OCI-LY7 (cell line): ENCODE results near the gene SIGLEC5. TPM values are rescaled to one million over a fixed set of nuclear protein-coding genes. Genes with fewer than 3 reads are reported as not detected.
"Not testable (repeated sequence)": the region's sequence is repeated elsewhere in the genome, so short reads cannot be mapped to it uniquely, and the experiment has no call there.

Experiments used
- BruUV-seq: library from RNA; stranded (reverse); fragments of 400-500 nt; replicated peaks from 2 replicates; lab custom pipeline; 2021; lab: Mats Ljungman, UMichigan
- CTCF ChIA-PET: fragments of 300-600 bp; sonication (Branson Sonifier 250); formaldehyde crosslinking; loops from one replicate; lab custom pipeline; 2022; ENCODE audit warnings: antibody characterized with exemption; ENCODE audit not compliant: unreplicated experiment; lab: Charles Lee
- POLR2A ChIA-PET: fragments of 300-600 bp; sonication (Branson Sonifier 250); formaldehyde crosslinking; loops from one replicate; lab custom pipeline; 2022; ENCODE audit warnings: antibody characterized with exemption; lab: Charles Lee
- DNase-seq: peaks from one replicate; pipeline ENCODE4 v3.0.0-alpha.2; 2015; ENCODE audit warnings: low spot score
- H2AFZ ChIP-seq: fragments of 200-600 bp; sonication (generic), shearing (Covaris generic); 2 replicates; pipeline ENCODE4 v1.6.1; 2014; ENCODE audit warnings: mild to moderate bottlenecking, antibody characterized with exemption, low read length, moderate library complexity
- H3K27ac ChIP-seq: fragments of 200-600 bp; sonication (generic); 2 replicates; pipeline ENCODE4 v1.5.1; 2014; ENCODE audit warnings: mixed run types, low read depth, mild to moderate bottlenecking, moderate library complexity, low read length, inconsistent platforms; ENCODE audit not compliant: poor library complexity, severe bottlenecking
- H3K36me3 ChIP-seq: fragments of 200-600 bp; sonication (generic); 2 replicates; pipeline ENCODE4 v1.6.1; 2014; ENCODE audit warnings: mild to moderate bottlenecking, antibody characterized with exemption, low read length, moderate library complexity, mixed read lengths; ENCODE audit not compliant: insufficient read depth
- H3K4me1 ChIP-seq: fragments of 200-600 bp; sonication (generic); 2 replicates; pipeline ENCODE4 v1.5.1; 2014; ENCODE audit warnings: mild to moderate bottlenecking, low read length; ENCODE audit not compliant: insufficient read depth, poor library complexity, severe bottlenecking
- H3K4me2 ChIP-seq: fragments of 200-600 bp; sonication (generic); 2 replicates; pipeline ENCODE4 v1.6.1; 2014; ENCODE audit warnings: mild to moderate bottlenecking, low read length
- H3K4me3 ChIP-seq: fragments of 200-600 bp; sonication (generic); 2 replicates; pipeline ENCODE4 v1.5.1; 2014; ENCODE audit warnings: mild to moderate bottlenecking, low read depth, low read length; ENCODE audit not compliant: poor library complexity, severe bottlenecking
- H3K79me2 ChIP-seq: fragments of 200-600 bp; sonication (generic); 2 replicates; pipeline ENCODE4 v1.6.1; 2016; ENCODE audit warnings: low read depth, mild to moderate bottlenecking, low read length, moderate library complexity, mixed read lengths; ENCODE audit not compliant: insufficient read depth
- H3K9me2 ChIP-seq: fragments of 200-600 bp; sonication (generic); 2 replicates; pipeline ENCODE4 v1.6.1; 2016; ENCODE audit warnings: mild to moderate bottlenecking, low read length, mixed read lengths; ENCODE audit not compliant: insufficient read depth
- H3K9me3 ChIP-seq: fragments of 200-600 bp; sonication (generic); 2 replicates; pipeline ENCODE4 v1.6.1; 2014; ENCODE audit warnings: mild to moderate bottlenecking, mixed run types, low read length, mixed read lengths
- H4K20me1 ChIP-seq: fragments of 200-600 bp; sonication (generic); 2 replicates; pipeline ENCODE4 v1.6.1; 2014; ENCODE audit warnings: mild to moderate bottlenecking, antibody characterized with exemption, low read length, moderate library complexity, mixed read lengths; ENCODE audit not compliant: insufficient read depth
- CTCF ChIP-seq: fragments of 200-600 bp; sonication (generic); conservative IDR thresholded peaks from 2 replicates; pipeline ENCODE4 v1.5.1; 2014; ENCODE audit warnings: mild to moderate bottlenecking, antibody characterized with exemption, low read length, moderate library complexity, mixed read lengths
- EZH2phosphoT487 ChIP-seq: fragments of 200-600 bp; sonication (generic); IDR thresholded peaks from 2 replicates; pipeline ENCODE4 v1.6.1; 2018; ENCODE audit warnings: low read depth, borderline replicate concordance, mild to moderate bottlenecking, mixed run types, antibody characterized with exemption, low read length, moderate library complexity, mixed read lengths
- intact Hi-C: fragments of 100-400 bp; cut with micrococcal nuclease; formaldehyde crosslinking; loops from one replicate; pipeline ENCODE4 v1.10.0; 2022; ENCODE audit not compliant: unreplicated experiment
- total RNA-seq, 2 experiments: library from RNA; depleted of rRNA in 1 of 2; stranded (reverse); fragments of >200 nt in 1 of 2; shearing (Covaris generic) in 1 of 2; gene quantifications; 2 replicates each; pipeline ENCODE4 v1.2.3, GENCODE V29; 2014 to 2022

SIGLEC5 gene
- total RNA-seq, 2 experiments from 2014 or later, result not detected

- Histone ChIP-seq H3K27ac (no peak overlapping the region), H3K4me3 (no peak overlapping the region), H3K36me3 (no peaks in the 10 kb centered on the region), H3K79me2 (no peaks in the 10 kb centered on the region), H3K4me2 (no peak overlapping the region), H3K4me1 (peaks cover 26% of the 10 kb centered on the region), H2AFZ (no peak overlapping the region), H4K20me1 (no peaks in the 10 kb centered on the region), H3K9me3 (no peaks in the 10 kb centered on the region), H3K9me2 (no peaks in the 10 kb centered on the region)
- no peak for DNase-seq
- no TSS peak for BruUV-seq
- intact Hi-C loops, result no loop called here
- TF ChIP-seq CTCF, result no peak
- TF ChIP-seq EZH2phosphoT487, result no peak
- CTCF ChIA-PET, result interaction anchor here (0.6 kb wide), 1 partner anchor 20 kb away, joined by 3 read pairs; no protein-coding TSS in a partner anchor
- POLR2A ChIA-PET, result no interaction called here
These were observed 17.1 kb upstream of the SIGLEC5 start for GRCh38 chr19:51647318-51647717.

DNA sequence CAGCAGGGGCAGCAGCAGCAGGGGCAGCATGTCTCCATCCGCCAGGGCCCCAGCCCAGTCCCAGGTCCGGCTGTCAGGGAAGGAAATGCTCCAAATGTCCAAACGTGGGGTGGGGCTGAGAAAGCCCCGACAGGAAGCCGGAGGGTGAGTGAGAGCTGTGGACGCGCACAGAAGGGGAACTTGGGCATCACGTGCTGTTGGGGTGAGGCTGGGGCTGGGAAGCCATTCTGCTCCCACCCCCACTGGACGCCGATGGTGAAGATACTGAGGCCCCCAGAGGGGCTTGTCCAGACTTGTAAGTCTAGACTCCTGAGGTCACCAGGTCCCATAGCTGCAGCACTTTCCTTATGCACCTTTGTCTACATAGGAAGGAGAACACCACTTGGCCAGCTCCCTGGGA lies 16.5 kb upstream of the SIGLEC5 start, which contains the start of gene SIGLEC14:
SIGLEC14 (minus strand) TSS at position 96 of the 400 bp plus-strand sequence; CDS start at position 30, 66 bp downstream.
- BruUV-seq, H3K4me2 ChIP-seq, POLR2A ChIA-PET, H3K9me3 ChIP-seq, H3K9me2 ChIP-seq, DNase-seq, intact Hi-C loops, H3K4me3 ChIP-seq, H3K36me3 ChIP-seq, H3K27ac ChIP-seq, H3K79me2 ChIP-seq, H2AFZ ChIP-seq, H4K20me1 ChIP-seq: not testable (repeated sequence)
- peaks cover 21% of the 10 kb centered on the region for H3K4me1 ChIP-seq
- CTCF ChIA-PET, result interaction anchor here (0.6 kb wide), 1 partner anchor 19 kb away, joined by 3 read pairs; no protein-coding TSS in a partner anchor

DNA sequence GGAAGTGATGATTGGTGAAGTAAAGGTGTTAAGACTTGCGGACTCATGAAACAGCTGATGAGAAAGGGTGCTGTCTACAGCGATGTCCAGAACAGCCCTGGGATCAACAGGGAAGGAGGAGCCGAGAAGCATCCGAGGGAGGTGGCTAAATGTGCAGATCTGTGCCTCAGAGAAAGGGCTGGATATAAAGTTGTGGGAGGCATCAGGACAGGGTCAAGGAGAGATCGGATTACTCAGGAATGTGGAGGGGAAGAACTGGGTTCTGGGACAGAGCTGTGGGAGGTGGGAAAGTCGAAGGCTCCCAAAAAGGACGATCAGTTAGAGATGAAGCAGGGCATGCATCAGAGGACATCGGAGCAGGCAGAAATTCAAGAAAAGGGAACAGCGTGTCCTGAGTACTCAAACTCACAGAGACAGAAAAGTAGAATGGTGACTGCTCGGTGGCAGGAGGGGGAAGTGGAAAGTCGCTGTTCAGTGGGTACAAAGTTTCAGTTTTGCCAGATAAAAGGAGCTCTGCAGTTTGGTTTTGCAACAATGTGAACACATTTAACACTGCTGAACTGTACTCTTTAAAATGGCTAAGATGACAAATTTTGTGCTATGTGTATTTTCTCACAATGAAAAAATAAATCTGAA lies 14.6 kb upstream of the SIGLEC5 start:
- no peak for DNase-seq
- BruUV-seq, result no TSS peak
- Histone ChIP-seq H3K4me2 (peak overlapping the region; percentile 54), H4K20me1 (no peaks in the 10 kb centered on the region), H3K36me3 (no peaks in the 10 kb centered on the region), H3K27ac (no peak overlapping the region), H3K4me3 (no peak overlapping the region), H3K9me2 (no peaks in the 10 kb centered on the region), H2AFZ (no peak overlapping the region), H3K79me2 (no peaks in the 10 kb centered on the region), H3K9me3 (no peaks in the 10 kb centered on the region), H3K4me1 (peaks cover 9% of the 10 kb centered on the region)
- intact Hi-C loops, result no loop called here
- ChIA-PET CTCF (no interaction called here), POLR2A (no interaction called here)
- no peak for TF ChIP-seq CTCF
- no peak for TF ChIP-seq EZH2phosphoT487
